ENCODE results near the gene FAM171A2. TPM values are rescaled to one million over a fixed set of nuclear protein-coding genes. Genes with fewer than 3 reads are reported as not detected.

The FAM171A2 gene
- total and polyA plus RNA-seq, 10 of the 15 experiments (the other 5 are each of a cell fraction or from before 2014, with no cell fraction given): 0.08 to 1.7 (median 0.27) TPM; not detected in 2

DNA sequence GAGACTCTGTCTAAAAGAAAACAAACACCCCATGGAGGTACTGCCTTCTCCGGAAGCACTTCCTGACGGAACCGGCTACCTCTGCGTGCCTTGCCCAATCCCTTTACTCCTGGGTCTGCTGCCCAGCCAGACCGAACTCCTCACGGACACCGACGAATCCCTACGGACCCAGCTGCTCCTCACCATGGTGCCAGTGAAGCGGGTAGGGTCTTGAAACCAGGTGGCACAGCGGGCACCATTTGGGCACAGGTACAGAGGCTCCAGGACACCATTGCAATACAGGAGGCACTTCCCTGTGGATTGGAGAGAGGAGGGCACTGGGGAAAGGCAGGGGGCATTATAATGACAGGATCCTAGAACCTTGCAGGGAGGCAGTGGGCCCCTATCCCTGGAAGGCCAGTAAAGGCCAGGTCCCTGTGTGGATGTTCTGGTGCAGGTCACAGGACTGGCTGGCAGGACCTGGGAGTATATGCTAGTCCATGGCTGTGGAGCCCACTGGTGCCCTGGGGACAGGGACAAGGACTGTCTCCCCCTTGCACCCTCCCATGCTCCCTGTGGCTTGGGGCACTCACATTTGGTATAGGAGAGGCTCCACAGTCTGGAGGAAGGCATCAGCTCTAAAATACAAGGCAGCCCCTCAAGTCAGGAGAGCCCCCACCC is 41.3 kb downstream of the FAM171A2 start (continued):
- TF ChIP-seq, protein P1, sequence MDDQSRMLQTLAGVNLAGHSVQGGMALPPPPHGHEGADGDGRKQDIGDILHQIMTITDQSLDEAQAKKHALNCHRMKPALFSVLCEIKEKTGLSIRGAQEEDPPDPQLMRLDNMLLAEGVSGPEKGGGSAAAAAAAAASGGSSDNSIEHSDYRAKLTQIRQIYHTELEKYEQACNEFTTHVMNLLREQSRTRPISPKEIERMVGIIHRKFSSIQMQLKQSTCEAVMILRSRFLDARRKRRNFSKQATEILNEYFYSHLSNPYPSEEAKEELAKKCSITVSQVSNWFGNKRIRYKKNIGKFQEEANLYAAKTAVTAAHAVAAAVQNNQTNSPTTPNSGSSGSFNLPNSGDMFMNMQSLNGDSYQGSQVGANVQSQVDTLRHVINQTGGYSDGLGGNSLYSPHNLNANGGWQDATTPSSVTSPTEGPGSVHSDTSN (IDR thresholded peaks at IDR 0.05; ENCODE audit: insufficient replicate concordance, low read depth, low read length): no peak
- no peak for TF ChIP-seq JUNB (IDR thresholded peaks at IDR 0.05)

DNA sequence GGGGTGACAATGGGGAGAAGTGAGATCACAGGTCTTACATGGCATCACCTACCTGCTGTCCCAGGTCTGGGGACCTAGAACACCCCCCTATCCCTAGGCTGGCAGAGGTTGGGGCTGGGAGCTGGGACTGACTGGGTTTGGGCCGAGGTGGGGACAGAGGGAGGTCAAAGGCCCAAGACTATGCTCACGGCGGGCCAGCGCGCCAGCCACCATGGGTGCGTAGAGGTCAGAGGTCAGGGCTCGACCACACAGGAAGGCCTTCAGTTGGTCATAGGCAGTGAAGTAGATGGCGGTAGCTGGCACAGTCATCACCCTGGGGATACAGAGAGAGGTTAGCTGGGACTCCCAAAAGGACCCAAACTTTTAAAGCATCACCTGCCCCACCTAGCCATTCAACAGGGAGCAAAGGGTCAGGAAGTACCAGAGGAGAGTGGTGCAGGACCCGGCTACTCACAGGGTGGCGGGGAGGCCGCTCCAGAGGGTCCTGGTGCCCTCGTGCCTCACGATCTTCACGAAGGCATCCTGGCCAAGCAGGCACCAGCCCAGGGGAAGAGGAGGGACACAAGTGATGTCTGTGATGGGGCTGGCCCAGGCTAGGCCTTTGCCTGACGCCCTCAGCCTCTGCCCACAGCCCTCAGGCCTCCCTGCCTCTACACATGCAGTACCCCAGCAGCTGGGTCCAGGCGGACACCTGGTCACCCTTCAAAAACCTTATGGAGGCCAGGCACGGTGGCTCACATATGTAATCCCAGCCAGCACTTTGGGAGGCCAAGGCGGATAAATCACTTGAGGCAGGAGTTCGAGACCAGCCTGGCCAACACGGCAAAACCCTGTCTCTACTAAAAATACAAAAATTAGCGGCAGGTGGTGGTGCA is 42.2 kb downstream of the FAM171A2 start:
- H3K4me3 ChIP-seq: no peak overlapping the region
- H4K20me1 ChIP-seq (ENCODE audit: control insufficient read depth, insufficient read depth): 0 out of 2 replicates have a peak, but pooled peaks cover under 1% of the 10 kb centered on the region
- H2AFZ ChIP-seq (ENCODE audit: control insufficient read depth, low read depth, low read length): no peak overlapping the region
- no peak overlapping the region for H3K27ac ChIP-seq (ENCODE audit: control insufficient read depth, insufficient read depth)
- TF ChIP-seq NBN (IDR thresholded peaks at IDR 0.05) (no peak), NR2F1 (conservative IDR thresholded peaks at IDR 0.05) (0 out of 2 replicates have a peak, but pooled peaks have one; percentile 36), BHLHE40 (IDR thresholded peaks at IDR 0.05; ENCODE audit: borderline replicate concordance in 1 of 2, low read depth in 2 of 2, low read length in 1 of 2) (no peak)
- TF ChIP-seq, protein P2, sequence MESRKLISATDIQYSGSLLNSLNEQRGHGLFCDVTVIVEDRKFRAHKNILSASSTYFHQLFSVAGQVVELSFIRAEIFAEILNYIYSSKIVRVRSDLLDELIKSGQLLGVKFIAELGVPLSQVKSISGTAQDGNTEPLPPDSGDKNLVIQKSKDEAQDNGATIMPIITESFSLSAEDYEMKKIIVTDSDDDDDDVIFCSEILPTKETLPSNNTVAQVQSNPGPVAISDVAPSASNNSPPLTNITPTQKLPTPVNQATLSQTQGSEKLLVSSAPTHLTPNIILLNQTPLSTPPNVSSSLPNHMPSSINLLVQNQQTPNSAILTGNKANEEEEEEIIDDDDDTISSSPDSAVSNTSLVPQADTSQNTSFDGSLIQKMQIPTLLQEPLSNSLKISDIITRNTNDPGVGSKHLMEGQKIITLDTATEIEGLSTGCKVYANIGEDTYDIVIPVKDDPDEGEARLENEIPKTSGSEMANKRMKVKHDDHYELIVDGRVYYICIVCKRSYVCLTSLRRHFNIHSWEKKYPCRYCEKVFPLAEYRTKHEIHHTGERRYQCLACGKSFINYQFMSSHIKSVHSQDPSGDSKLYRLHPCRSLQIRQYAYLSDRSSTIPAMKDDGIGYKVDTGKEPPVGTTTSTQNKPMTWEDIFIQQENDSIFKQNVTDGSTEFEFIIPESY (IDR thresholded peaks at IDR 0.05): no peak
- no peak overlapping the region for H3K4me2 ChIP-seq (ENCODE audit: control insufficient read depth, insufficient read depth)
- no peak overlapping the region for H3K9ac ChIP-seq (ENCODE audit: control insufficient read depth, insufficient read depth, low read length)
- no peaks in the 10 kb centered on the region for H3K9me3 ChIP-seq (replicated peaks; ENCODE audit: control insufficient read depth, insufficient read depth, low read length)
- BruUV-seq (replicated peaks): no TSS peak
- H3K79me2 ChIP-seq (ENCODE audit: control insufficient read depth, insufficient read depth, low read length): peaks cover 26% of the 10 kb centered on the region
- ChIA-PET RAD21 (ENCODE audit: unreplicated experiment) (interaction anchor here (0.6 to 2.0 kb wide), 2 partner anchors 19 to 112 kb away, joined by 3 to 4 read pairs; no protein-coding TSS in a partner anchor), SMC1A (ENCODE audit: uncharacterized antibody, unreplicated experiment) (interaction anchor here (1.2 to 1.8 kb wide), 3 partner anchors 63 to 112 kb away, joined by 3 to 4 read pairs (median 4); no protein-coding TSS in a partner anchor), CTCF (interaction anchor here (2.4 kb wide), 1 partner anchor 112 kb away, joined by 6 read pairs; no protein-coding TSS in a partner anchor), POLR2A (interaction anchor here (0.5 to 0.6 kb wide), 3 partner anchors 45 to 100 kb away, joined by 3 read pairs; no protein-coding TSS in a partner anchor)
- peaks cover 8 to 19% of the 10 kb centered on the region in 2 experiments; a peak in 3 of 4 replicates for H3K36me3 ChIP-seq (ENCODE audit: control insufficient read depth in 2 of 2, insufficient read depth in 2 of 2, low read length in 1 of 2)
- in situ Hi-C loops (cut with MboI): no loop called here
- H3K27me3 ChIP-seq (replicated peaks in 1 of 2; ENCODE audit: control insufficient read depth in 2 of 2, insufficient read depth in 2 of 2, low read length in 1 of 2): peaks cover 0 to 3% of the 10 kb centered on the region in 2 experiments; a peak in 1 of 4 replicates
- intact Hi-C loops (cut with micrococcal nuclease; ENCODE audit: unreplicated experiment): no loop called here
- no peak for FAIRE-seq
- no peak for DNase-seq (ENCODE audit: low read depth, low spot score)
- no peak for ATAC-seq
- WGBS (ENCODE audit: insufficient coverage, insufficient replicate concordance, low lambda C conversion rate, missing lambda C conversion rate): 98% methylated on average over 21 of the region's 21 CpGs
- peaks cover 5% of the 10 kb centered on the region; the same call in 1 of the 2 replicates for H3K4me1 ChIP-seq (ENCODE audit: control insufficient read depth, insufficient read depth, low read length)
